Stimulated activated CD4-positive, alpha-beta T cell treated with anti-CD3 and anti-CD28 coated beads, TNF-alpha, amount 100 ng/mL, for 4 hours (primary cell): ENCODE data around the gene DDX28.
"Not testable (repeated sequence)": the region's sequence is repeated elsewhere in the genome, so short reads cannot be mapped to it uniquely, and the experiment has no call there.

ENCODE experiments used
- DNase-seq, 3 experiments: peaks; one replicate each; pipeline ENCODE4 v3.0.0-alpha.2; 2020; ENCODE audit warnings: low read depth in 3 of 3

The DDX28 gene

DNA sequence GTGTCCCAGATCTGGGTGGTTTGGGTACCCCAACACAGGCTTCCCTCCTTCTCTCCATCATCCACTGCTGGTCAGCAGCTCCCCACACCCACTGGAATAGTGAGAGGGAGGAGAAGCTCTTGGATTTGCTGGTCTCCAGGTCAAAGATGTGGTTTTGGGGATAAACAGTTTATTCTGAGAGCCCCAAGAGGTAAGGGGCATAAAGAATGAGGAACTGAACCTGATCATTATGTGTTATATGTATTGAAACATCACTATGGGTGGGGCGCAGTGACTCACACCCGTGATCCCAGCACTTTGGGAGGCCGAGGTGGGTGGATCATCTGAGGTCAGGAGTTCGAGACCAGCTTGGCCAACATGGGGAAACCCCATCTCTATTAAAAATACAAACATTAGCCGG lies 27.6 kb downstream of the DDX28 start:
- no peak for DNase-seq

DNA sequence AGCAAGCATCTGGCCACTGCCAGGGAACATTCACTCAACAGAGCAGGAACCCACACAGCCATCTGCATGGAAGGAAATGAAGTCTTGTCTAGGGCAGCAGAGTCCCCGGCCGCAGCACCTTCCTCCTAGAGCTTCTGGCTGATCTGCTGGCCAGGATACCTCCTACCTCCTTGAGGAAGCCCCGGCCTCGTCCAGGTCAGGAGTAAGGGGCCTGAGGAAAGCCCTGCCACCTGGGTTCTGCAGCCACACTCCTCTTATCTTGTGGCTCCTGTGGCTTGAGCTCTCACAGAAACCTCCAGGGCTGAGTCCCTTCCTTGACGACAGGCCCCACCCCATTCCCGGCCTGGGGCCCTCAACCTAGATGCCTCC lies 29.0 kb downstream of the DDX28 start:
- DNase-seq = not testable (repeated sequence)

GRCh38 chr16:67993207-67994039 lies 29.6 kb downstream of the DDX28 start:
- peak; percentile 58 to 71 (median 63) for DNase-seq

- no peak for DNase-seq
Measured at GRCh38 chr16:67992661-67993206, 30.3 kb downstream of the DDX28 start.

GRCh38 chr16:67990018-67990386 lies 33.0 kb downstream of the DDX28 start:
- DNase-seq = no peak

DNA sequence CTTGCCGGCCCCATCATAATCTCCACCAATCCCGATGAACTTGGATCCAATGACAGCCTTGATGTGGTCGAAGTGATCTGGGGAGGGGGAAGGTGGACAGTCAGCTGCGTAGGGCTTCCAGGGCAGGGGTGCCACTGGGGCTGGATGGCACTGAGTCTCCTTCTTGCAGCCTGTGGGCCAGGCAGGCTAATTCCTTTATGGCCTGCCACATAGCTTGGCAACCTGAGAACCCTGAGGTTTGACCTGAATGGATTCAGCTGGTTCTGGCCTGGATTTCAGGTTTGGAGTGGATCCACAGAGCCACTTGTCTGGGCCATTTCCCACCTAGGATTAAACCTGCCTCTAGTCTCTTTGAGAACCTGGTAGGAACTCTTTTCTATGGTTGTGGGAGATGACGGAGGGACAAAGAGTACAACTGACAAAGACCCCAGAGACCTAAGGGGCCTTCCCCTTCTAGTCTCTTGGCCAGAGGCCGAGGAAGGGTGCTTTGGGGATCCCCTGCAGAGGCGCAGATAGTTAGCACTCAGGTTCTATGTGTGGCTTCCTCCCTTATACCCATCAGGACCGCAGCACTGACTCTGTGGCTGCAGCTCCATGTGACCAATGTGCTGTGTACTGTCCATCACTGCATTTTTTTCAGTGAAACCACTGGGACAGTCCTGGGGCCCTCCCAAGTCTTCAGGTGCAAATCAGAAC lies 33.6 kb downstream of the DDX28 start:
- no peak for DNase-seq

DNA sequence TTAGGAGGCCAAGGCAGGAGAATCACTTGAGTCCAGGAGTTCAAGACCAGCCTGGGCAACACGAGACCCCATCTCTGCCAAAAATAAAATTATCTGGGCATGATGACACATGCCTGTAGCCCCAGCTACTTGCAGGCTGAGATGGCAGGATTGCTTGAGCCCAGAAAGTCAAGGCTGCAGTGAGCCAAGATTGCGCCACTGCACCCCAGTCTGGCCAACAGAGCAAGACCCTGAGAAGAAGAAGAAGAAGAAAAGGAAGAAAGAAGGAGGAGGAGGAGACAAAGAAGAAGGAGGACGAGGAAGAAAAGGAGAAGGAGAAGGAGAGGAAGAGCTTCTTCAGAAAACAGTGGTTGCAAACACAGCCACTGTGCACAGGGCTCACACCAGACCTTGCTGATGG lies 34.4 kb downstream of the DDX28 start:
- DNase-seq = no peak

GRCh38 chr16:67987460-67988160 lies 35.4 kb downstream of the DDX28 start:
- no peak for DNase-seq

- DNase-seq = no peak
Measured at GRCh38 chr16:67986949-67987348, 36.1 kb downstream of the DDX28 start.

GRCh38 chr16:67982011-67982696 lies 40.9 kb downstream of the DDX28 start:
- DNase-seq = no peak

GRCh38 chr16:67979955-67980678 lies 42.9 kb downstream of the DDX28 start, which contains the start of gene DPEP3:
TSS of gene DPEP3 (minus strand) at chr16:67980499. CDS start at chr16:67980380, 119 bp downstream.
- no peak for DNase-seq

DNA sequence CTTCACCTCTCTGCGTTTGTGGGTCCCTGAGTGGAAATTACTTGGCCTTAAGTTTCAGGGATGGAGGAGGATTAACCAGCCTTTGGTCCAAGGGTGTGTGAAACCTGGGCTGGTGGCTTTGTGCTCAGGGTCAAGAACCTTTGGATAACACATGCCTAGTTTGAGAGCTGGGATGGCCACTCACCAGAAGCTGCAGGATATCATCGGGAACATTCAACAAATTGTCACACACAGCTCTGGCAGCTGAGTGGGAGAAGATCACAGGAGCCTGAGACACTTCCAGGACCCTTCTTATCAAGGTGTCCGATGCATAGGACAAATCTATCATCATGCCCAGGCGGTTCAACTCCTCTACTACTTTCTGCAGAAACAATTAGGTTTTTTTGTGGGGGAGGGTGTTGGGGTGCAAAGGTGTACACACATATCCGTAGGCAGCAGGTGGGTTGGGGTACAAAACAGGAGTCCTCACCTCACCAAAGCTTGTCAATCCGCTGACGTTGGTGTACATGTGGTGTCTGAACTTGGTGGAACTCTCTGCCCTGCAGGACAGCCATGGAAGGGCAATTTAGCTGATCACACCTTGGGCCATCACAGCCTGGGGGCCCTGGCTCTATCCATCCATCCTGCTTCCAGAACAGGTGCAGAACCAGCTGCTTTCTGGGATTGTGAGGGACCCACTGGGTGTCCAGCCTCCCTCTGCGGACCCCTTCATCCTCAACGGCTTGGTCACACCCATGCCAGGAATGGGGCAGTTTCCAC lies 45.4 kb downstream of the DDX28 start:
- no peak for DNase-seq

GRCh38 chr16:67977005-67977404 lies 46.0 kb downstream of the DDX28 start:
- no peak for DNase-seq

GRCh38 chr16:67976205-67976604 lies 46.8 kb downstream of the DDX28 start:
- DNase-seq = no peak

GRCh38 chr16:67975321-67976105 lies 47.5 kb downstream of the DDX28 start:
- no peak for DNase-seq

GRCh38 chr16:67972285-67972684 lies 50.7 kb downstream of the DDX28 start:
- not testable (repeated sequence) for DNase-seq

- no peak for DNase-seq
Measured at GRCh38 chr16:67971111-67971510, 51.9 kb downstream of the DDX28 start.
